ENCODE results near the gene ATRNL1. TPM values are rescaled to one million over a fixed set of nuclear protein-coding genes. Genes with fewer than 3 reads are reported as not detected.

ATRNL1 gene
- total RNA-seq, 1 experiment from 2014 or later: not detected

GRCh38 chr10:115846528-115846927 is 753.4 kb downstream of the ATRNL1 start:
- Mint-ChIP-seq H3K9me3 (ENCODE audit: unreplicated experiment) (no peaks in the 10 kb centered on the region), H3K27me3 (ENCODE audit: insufficient read depth, unreplicated experiment) (no peaks in the 10 kb centered on the region), H3K36me3 (ENCODE audit: insufficient read depth, unreplicated experiment) (no peaks in the 10 kb centered on the region), H3K4me1 (ENCODE audit: insufficient read depth, unreplicated experiment) (peaks cover 17% of the 10 kb centered on the region), H3K4me3 (ENCODE audit: unreplicated experiment) (no peak overlapping the region), H3K27ac (ENCODE audit: low read depth, unreplicated experiment) (no peak overlapping the region)
- ChIA-PET POLR2A (interaction anchor here (1.5 kb wide), 1 partner anchor 583 kb away, joined by 4 read pairs; no protein-coding TSS in a partner anchor), CTCF (interaction anchor here (2.1 kb wide), 1 partner anchor 47 kb away, joined by 8 read pairs; no protein-coding TSS in a partner anchor)
- BruUV-seq (replicated peaks): no TSS peak
- intact Hi-C loops (cut with micrococcal nuclease): no loop called here
- no peak for DNase-seq (ENCODE audit: unreplicated experiment)
- TF ChIP-seq CTCF (IDR thresholded peaks at IDR 0.05; ENCODE audit: unreplicated experiment): no peak

GRCh38 chr10:115849197-115849596 is 756.0 kb downstream of the ATRNL1 start:
- no TSS peak for BruUV-seq (replicated peaks)
- peaks cover 20% of the 10 kb centered on the region for H3K4me1 Mint-ChIP-seq (ENCODE audit: insufficient read depth, unreplicated experiment)
- ChIA-PET POLR2A (no interaction called here), CTCF (no interaction called here)
- intact Hi-C loops (cut with micrococcal nuclease): no loop called here
- TF ChIP-seq CTCF (IDR thresholded peaks at IDR 0.05; ENCODE audit: unreplicated experiment): no peak
- H3K27ac Mint-ChIP-seq (ENCODE audit: low read depth, unreplicated experiment): no peak overlapping the region
- no peak overlapping the region for H3K4me3 Mint-ChIP-seq (ENCODE audit: unreplicated experiment)
- H3K36me3 Mint-ChIP-seq (ENCODE audit: insufficient read depth, unreplicated experiment): no peaks in the 10 kb centered on the region
- no peaks in the 10 kb centered on the region for H3K9me3 Mint-ChIP-seq (ENCODE audit: unreplicated experiment)
- H3K27me3 Mint-ChIP-seq (ENCODE audit: insufficient read depth, unreplicated experiment): no peaks in the 10 kb centered on the region
- DNase-seq (ENCODE audit: unreplicated experiment): no peak

GRCh38 chr10:115850666-115851065 is 757.5 kb downstream of the ATRNL1 start:
- H3K36me3 Mint-ChIP-seq (ENCODE audit: insufficient read depth, unreplicated experiment): no peaks in the 10 kb centered on the region
- CTCF ChIA-PET: interaction anchor here (2.1 kb wide), 1 partner anchor 51 kb away, joined by 5 read pairs; no protein-coding TSS in a partner anchor
- DNase-seq (ENCODE audit: unreplicated experiment): no peak
- no peaks in the 10 kb centered on the region for H3K9me3 Mint-ChIP-seq (ENCODE audit: unreplicated experiment)
- no peaks in the 10 kb centered on the region for H3K27me3 Mint-ChIP-seq (ENCODE audit: insufficient read depth, unreplicated experiment)
- peaks cover 32% of the 10 kb centered on the region for H3K4me1 Mint-ChIP-seq (ENCODE audit: insufficient read depth, unreplicated experiment)
- intact Hi-C loops (cut with micrococcal nuclease): no loop called here
- TF ChIP-seq CTCF (IDR thresholded peaks at IDR 0.05; ENCODE audit: unreplicated experiment): no peak
- H3K27ac Mint-ChIP-seq (ENCODE audit: low read depth, unreplicated experiment): no peak overlapping the region
- no peak overlapping the region for H3K4me3 Mint-ChIP-seq (ENCODE audit: unreplicated experiment)
- POLR2A ChIA-PET: no interaction called here
- no TSS peak for BruUV-seq (replicated peaks)

- H3K36me3 Mint-ChIP-seq (ENCODE audit: insufficient read depth, unreplicated experiment): no peaks in the 10 kb centered on the region
- POLR2A ChIA-PET: no interaction called here
- intact Hi-C loops (cut with micrococcal nuclease): no loop called here
- H3K9me3 Mint-ChIP-seq (ENCODE audit: unreplicated experiment): no peaks in the 10 kb centered on the region
- H3K4me3 Mint-ChIP-seq (ENCODE audit: unreplicated experiment): no peak overlapping the region
- H3K4me1 Mint-ChIP-seq (ENCODE audit: insufficient read depth, unreplicated experiment): peaks cover 27% of the 10 kb centered on the region
- TF ChIP-seq CTCF (IDR thresholded peaks at IDR 0.05; ENCODE audit: unreplicated experiment): no peak
- no peak overlapping the region for H3K27ac Mint-ChIP-seq (ENCODE audit: low read depth, unreplicated experiment)
- no TSS peak for BruUV-seq (replicated peaks)
- H3K27me3 Mint-ChIP-seq (ENCODE audit: insufficient read depth, unreplicated experiment): no peaks in the 10 kb centered on the region
- CTCF ChIA-PET: interaction anchor here (0.6 to 2.1 kb wide), 2 partner anchors 52 to 367 kb away, joined by 3 to 5 read pairs; no protein-coding TSS in a partner anchor
- DNase-seq (ENCODE audit: unreplicated experiment): no peak
Measured at GRCh38 chr10:115851695-115852094, 758.5 kb downstream of the ATRNL1 start.
